ENCODE measurements around the gene RAVER2. TPM values are rescaled to one million over a fixed set of nuclear protein-coding genes. Genes with fewer than 3 reads are reported as not detected.
"Not testable (repeated sequence)": the region's sequence is repeated elsewhere in the genome, so short reads cannot be mapped to it uniquely, and the experiment has no call there.

The RAVER2 gene
- polyA plus RNA-seq, 4 donors: 23.7 to 29.1 (median 28.5) TPM

- no peak for DNase-seq (ENCODE audit: low read depth in 4 of 4, low spot score in 3 of 4)
Measured at GRCh38 chr1:64745986-64746940, 1.4 kb downstream of the RAVER2 start.

GRCh38 chr1:64748222-64748621 is 3.3 kb downstream of the RAVER2 start:
- DNase-seq (ENCODE audit: low read depth in 4 of 4, low spot score in 3 of 4): no peak

GRCh38 chr1:64748706-64749105 is 3.8 kb downstream of the RAVER2 start:
- no peak for DNase-seq (ENCODE audit: low read depth in 4 of 4, low spot score in 3 of 4)

GRCh38 chr1:64750092-64750491 is 5.2 kb downstream of the RAVER2 start:
- no peak for DNase-seq (ENCODE audit: low read depth in 4 of 4, low spot score in 3 of 4)

- no peak for DNase-seq (ENCODE audit: low read depth in 4 of 4, low spot score in 3 of 4)
Measured at GRCh38 chr1:64750875-64751274, 6.0 kb downstream of the RAVER2 start.

- no peak for DNase-seq (ENCODE audit: low read depth in 4 of 4, low spot score in 3 of 4)
Measured at GRCh38 chr1:64754173-64754572, 9.3 kb downstream of the RAVER2 start.

GRCh38 chr1:64755361-64755760 is 10.5 kb downstream of the RAVER2 start:
- no peak for DNase-seq (ENCODE audit: low read depth in 4 of 4, low spot score in 3 of 4)

GRCh38 chr1:64756770-64757169 is 11.9 kb downstream of the RAVER2 start:
- no peak for DNase-seq (ENCODE audit: low read depth in 4 of 4, low spot score in 3 of 4)

- no peak for DNase-seq (ENCODE audit: low read depth in 4 of 4, low spot score in 3 of 4)
Measured at GRCh38 chr1:64757213-64757612, 12.3 kb downstream of the RAVER2 start.

GRCh38 chr1:64758233-64758632 is 13.4 kb downstream of the RAVER2 start:
- DNase-seq (ENCODE audit: low read depth in 4 of 4, low spot score in 3 of 4): no peak

GRCh38 chr1:64759968-64760367 is 15.1 kb downstream of the RAVER2 start:
- DNase-seq (ENCODE audit: low read depth in 4 of 4, low spot score in 3 of 4): no peak

- no peak for DNase-seq (ENCODE audit: low read depth in 4 of 4, low spot score in 3 of 4)
Measured at GRCh38 chr1:64765012-64765411, 20.1 kb downstream of the RAVER2 start.

GRCh38 chr1:64765826-64766225 is 21.0 kb downstream of the RAVER2 start:
- no peak for DNase-seq (ENCODE audit: low read depth in 4 of 4, low spot score in 3 of 4)

- DNase-seq (ENCODE audit: low read depth in 4 of 4, low spot score in 3 of 4): no peak
Measured at GRCh38 chr1:64766429-64766828, 21.6 kb downstream of the RAVER2 start.

GRCh38 chr1:64769482-64769881 is 24.6 kb downstream of the RAVER2 start:
- DNase-seq (ENCODE audit: low read depth in 4 of 4, low spot score in 3 of 4): no peak

GRCh38 chr1:64769971-64770370 is 25.1 kb downstream of the RAVER2 start:
- DNase-seq (ENCODE audit: low read depth in 4 of 4, low spot score in 3 of 4): no peak

GRCh38 chr1:64773306-64773705 is 28.4 kb downstream of the RAVER2 start:
- not testable (repeated sequence) for DNase-seq (ENCODE audit: low read depth in 4 of 4, low spot score in 3 of 4)

- DNase-seq (ENCODE audit: low read depth in 4 of 4, low spot score in 3 of 4): no peak
Measured at GRCh38 chr1:64775113-64775512, 30.2 kb downstream of the RAVER2 start.

GRCh38 chr1:64782044-64782443 is 37.2 kb downstream of the RAVER2 start:
- not testable (repeated sequence) for DNase-seq (ENCODE audit: low read depth in 4 of 4, low spot score in 3 of 4)

- DNase-seq (ENCODE audit: low read depth in 4 of 4, low spot score in 3 of 4): not testable (repeated sequence)
Measured at GRCh38 chr1:64782848-64783247, 38.0 kb downstream of the RAVER2 start.

- no peak for DNase-seq (ENCODE audit: low read depth in 4 of 4, low spot score in 3 of 4)
Measured at GRCh38 chr1:64790832-64791487, 46.1 kb downstream of the RAVER2 start.

GRCh38 chr1:64798872-64799271 is 54.0 kb downstream of the RAVER2 start:
- no peak for DNase-seq (ENCODE audit: low read depth in 4 of 4, low spot score in 3 of 4)

Measured in right renal pelvis (tissue), 4 donors.